GM21526 (cell line): ENCODE results near the gene NKAIN2.
"Not testable (repeated sequence)": the region's sequence is repeated elsewhere in the genome, so short reads cannot be mapped to it uniquely, and the experiment has no call there.

ENCODE experiments used
- ATAC-seq: cut with Tn5 transposase; IDR thresholded peaks from one replicate; pipeline ENCODE4 v1.9.1; 2021; ENCODE audit warnings: moderate library complexity; ENCODE audit not compliant: unreplicated experiment, low FRiP score

Gene NKAIN2

DNA sequence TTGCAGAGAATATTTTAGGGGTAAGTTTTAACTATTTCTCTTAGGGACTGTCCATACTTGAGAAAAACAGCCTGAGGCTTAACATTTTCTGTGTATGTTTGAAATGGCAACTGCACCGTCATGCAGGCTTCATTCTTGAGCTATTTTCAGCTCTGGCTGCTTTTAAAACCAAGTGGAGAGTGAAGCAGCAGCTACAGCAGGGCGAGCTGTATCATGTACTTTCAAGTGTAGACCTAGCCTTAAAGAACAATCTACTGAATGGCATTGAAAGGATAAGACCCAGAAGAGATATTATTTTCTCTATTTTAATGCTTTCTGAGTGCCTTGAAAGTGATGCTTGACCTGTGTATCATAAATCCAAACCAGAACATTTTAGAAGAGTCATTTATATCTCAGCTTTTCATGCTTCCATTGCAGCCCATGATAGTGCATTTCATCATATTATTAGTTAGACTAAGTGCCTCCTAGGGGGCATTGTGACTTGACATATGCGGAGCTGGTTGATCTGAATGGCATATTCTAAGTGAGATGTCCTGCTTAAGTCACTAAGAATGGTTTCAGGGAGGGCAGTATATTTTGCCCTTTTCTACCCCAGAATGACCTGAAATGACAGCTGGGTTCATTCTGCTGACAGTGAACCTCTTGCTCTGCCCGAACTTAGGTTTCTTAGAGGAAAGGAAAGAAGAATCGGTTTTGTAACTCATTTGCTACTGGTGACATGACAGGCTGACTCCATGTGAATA is 85.3 kb downstream of the NKAIN2 start:
- no peak for ATAC-seq

DNA sequence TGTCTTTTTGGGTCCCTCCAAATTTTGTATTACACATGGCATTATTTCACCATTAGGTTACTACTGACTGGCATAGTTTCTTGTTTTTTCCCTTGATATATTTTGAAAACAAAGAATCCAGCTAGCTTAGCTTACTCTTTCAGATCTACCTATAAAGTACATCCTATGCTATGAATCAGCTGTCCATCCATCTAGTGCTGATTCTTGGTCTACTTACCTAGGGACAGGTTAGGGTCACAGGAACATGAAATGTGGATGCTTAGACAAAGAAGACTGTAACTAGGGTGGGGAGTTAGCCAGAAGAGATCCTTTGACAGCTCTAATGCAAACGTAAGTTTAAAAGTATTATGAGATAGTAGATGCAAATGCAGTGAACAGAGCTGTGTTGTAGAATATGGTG is 91.7 kb downstream of the NKAIN2 start:
- ATAC-seq, result no peak

DNA sequence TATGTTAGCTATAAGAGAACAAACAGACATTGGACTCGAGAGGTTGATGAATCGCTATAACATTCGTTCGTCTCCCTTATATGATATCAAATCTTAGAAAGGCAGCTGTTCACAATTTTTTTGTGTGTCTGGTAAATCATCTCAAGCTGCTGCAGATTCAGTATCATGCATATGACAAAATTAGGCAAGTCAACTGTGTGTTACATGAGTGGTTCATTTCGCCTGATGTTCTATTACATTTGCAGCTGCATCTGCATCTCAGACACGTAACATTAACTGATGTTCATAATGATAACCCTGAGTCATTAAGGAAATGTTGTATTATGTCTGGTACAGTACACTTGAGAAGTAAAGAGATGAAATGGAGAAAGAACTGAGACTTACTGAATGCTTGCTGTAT is 92.1 kb downstream of the NKAIN2 start:
- ATAC-seq, result no peak

DNA sequence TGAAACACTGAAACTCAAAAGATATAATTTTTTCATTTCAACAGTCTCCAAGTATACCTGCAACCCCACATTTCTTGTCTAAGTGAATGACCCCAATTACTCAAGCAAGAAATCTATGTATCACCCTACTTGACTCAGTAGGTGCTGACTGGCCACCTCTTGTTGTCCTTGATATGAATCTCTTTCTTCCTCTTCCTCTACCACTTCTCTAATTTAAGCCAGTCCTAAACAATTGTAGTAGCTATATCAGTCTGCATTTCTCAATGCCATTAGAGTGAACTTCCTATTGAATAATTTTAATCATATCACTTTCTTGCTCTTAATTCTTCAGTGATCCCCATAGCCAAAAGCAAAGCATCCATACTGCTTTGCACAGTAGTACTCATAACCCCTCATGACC is 93.2 kb downstream of the NKAIN2 start:
- no peak for ATAC-seq

DNA sequence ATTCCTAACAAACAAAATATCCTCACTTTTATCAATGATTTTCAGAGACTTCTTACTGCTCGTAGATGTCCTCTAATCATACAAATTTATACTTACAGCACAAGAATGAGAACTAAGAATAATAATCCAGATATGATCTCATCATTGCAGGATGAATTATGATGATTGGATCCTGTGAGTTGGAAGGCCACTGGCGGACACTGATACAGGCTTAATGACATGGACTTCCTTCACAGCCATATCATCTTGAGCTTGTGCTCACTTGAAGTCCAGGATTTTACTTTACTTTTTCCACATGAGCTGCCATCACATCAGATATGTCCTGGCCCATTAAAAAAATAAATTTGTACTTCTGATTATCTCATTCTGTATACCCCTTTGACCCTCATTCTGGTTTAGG is 94.3 kb downstream of the NKAIN2 start:
- no peak for ATAC-seq

DNA sequence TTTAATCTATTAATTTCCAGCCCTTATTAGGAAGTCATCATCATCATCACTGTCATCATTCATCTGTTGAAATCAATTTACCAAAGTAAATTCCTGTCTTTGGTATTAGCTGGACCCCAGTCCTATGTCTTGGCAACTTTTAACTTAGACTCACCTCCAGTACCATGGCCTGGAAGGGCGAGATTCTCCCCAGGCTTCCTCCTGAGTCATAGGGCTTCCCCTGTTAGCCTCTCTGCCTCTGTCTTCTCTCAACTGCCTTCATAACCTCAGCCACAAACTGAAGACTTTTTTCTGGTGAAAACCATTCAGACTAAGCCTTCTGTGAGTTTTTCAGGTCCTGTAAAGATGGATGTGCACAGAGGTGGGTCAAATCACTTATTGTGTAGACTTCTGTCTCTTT is 95.0 kb downstream of the NKAIN2 start:
- no peak for ATAC-seq

DNA sequence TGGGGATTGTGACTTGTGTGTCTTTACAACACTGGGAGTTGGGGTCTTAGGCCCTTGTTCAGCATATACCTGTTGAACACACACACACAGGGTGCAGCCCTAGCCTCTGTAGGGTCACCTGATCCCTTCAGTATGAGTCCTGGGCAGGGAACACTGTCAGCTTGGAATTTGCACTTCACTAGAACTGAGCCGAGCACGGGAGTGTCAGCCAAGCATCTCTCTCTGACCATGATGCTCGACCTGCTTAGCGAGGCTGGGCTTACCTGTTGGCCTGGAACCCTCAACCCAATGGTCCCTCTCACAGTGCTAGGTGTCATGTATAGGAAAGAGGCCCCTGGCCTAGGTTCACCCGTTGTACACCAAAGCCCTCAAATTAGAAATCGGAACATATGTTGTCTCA is 96.1 kb downstream of the NKAIN2 start:
- ATAC-seq, result no peak

DNA sequence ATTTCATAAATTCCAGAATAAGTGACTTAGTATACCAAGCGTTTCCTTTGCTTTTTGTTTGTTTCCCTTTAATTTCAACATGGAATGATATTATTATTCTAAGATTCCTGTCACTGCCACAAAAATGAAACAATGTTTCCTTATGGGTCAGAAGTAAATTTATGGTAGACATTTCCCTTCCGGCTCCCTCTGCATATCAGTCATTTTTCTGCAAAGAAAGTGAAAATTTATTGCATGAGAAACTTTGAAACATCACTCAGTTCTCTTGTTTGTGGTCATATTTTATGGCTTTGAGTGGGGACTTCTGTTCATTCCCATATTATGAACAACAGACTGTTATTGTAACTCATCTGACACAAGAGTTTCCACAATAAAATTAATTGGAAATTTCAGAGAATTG is 97.8 kb downstream of the NKAIN2 start:
- ATAC-seq, result no peak

DNA sequence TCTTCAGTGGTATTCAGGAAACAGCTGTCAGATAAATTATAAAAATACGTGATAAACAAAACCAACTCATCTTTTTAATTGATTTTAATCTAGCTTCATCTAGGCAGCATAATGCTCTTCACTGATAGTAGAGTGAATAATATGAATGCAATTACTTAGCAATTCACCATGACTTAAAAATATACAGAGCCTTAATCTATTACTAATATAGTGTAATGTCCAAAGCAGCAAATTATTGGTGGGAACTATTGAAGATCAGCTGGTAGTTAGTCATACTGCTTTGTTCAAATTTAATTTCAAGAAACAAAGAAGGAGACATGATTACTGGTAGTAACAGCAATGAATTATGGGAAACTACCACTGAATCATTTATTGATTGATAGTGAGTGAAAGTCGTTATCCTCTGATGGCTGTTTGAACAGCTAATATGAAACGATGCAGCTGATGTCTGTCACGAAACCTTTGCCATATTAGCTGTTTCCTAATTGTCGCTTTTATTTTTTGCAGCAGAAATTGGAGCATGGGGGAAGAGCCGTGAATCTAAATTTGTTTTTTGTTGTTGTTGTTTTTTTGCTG is 99.2 kb downstream of the NKAIN2 start:
- ATAC-seq, result no peak

DNA sequence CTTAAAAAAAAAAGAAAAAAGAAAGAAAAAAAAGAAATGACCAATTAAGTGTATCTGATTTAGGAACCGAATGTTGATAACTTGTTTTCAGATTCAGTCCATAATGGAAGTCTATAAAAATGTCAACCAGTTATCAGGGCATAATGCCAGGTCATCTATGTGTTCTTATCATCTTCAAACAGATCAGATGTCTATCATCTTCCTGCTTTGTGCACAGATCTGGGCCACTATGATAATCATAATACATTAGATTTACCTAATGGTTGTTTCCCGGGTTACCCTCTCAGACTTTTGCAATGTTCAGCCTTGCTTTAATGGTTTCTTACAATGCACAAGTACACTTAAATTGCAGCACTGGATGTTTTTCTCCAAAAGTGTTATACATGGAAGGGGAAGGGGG is 100.6 kb downstream of the NKAIN2 start:
- ATAC-seq, result no peak

DNA sequence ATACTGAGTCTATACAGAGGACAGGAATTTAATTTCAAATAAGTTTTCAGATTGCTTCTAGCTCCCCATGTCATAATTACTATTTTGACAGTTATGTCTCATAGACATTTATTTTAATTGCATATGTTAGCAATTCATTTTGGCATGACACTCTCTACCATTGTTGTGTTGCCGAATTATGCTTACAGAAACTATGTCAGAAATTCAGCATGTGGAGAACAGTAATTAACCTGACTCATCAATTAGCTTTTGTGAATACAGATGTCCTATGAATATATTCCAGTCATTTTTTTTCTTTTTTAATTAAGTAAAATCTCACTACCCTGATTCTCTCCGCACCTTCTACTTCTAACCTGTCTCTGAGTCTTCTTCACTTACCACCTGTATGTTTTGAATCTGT is 105.1 kb downstream of the NKAIN2 start:
- no peak for ATAC-seq

DNA sequence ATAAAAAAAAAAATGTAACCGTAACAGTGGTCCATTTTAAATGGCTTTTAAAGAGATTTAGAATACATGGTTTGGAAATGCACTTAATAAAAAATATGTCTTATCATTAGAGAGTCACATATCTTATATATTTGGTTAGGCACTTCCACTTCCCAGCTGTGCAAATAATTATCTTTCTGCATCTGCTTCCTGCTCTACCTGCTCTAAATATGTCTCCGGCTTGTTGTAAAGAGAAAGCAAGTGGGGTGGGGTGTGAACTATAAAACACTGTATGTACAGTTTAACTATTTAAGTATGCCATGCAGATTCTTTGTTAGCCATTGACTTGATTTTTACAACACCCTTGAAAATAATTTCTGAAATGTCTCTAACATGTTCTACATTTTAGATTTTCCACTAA is 106.3 kb downstream of the NKAIN2 start:
- ATAC-seq, result no peak

DNA sequence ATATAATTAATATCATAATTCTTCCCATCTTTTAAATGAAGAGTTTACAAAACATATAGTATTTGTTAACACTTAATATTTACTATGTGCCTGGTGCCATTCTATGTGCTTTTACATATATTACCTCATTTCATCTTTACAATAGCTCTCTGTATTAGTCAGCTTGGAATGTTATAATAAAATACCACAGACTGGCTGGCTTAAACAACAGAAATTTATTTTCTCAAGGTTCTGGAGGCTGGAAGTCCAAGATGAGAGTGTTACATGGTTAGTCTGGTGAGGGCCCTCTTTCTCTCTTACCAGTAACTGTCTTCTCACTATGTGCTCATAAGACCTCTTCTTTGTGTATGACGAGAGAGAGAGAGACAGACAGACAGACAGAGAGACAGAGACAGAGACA is 110.2 kb downstream of the NKAIN2 start:
- ATAC-seq, result no peak

DNA sequence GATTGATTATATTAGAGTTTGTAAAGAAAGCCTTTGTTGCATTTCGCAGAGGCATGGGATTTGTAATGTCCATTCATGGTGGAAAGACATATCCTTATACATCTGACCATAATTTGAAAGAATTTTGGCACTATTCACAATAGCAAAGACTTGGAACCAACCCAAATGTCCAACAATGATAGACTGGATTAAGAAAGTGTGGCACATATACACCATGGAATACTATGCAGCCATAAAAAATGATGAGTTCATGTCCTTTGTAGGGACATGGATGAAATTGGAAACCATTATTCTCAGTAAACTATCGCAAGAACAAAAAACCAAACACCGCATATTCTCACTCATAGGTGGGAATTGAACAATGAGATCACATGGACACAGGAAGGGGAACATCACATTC is 119.7 kb downstream of the NKAIN2 start:
- not testable (repeated sequence) for ATAC-seq

DNA sequence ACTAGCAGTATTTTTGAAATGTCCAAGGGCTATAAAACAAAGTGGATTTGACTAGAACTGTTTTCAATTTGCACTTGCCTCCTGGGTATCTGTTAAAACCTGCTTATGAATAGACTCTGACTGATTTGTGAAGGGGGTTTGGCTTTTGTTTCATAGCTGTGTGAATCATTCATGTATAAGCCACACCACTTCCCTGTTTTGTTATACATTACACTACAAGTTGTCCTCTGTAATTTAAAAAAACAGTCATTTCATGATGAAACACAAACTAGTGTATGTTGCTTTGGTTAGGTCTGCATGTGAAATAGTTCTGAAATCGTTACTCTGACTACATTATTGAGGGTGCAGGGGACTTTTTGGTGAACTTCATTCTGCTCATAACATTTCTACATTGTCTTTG is 121.7 kb downstream of the NKAIN2 start:
- peak; percentile 64 for ATAC-seq

DNA sequence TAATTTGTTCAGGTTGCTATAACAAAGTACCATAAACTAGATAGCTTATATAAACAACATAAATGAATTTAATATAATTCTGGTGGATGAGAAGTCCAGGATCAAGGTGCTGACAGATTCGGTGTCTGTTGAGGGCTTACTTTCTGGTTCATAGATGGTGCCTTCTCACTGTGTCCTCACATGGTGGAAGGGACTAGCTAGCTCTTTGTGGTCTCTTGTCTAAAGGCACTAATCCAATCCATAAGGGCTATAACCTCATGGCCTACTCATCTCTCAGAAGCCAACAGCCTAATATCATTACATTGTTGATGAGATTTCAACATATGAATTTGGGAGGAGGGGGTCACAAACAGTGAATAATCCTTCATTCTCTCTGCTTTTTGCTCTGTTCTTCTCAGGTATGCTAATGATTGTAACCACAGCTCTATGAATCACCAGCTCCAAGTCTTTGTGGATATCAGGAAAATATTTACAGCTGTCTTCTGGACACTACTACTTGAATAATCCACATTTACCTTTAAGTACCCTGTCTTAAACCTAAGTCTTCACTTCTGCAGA is 122.3 kb downstream of the NKAIN2 start:
- no peak for ATAC-seq

DNA sequence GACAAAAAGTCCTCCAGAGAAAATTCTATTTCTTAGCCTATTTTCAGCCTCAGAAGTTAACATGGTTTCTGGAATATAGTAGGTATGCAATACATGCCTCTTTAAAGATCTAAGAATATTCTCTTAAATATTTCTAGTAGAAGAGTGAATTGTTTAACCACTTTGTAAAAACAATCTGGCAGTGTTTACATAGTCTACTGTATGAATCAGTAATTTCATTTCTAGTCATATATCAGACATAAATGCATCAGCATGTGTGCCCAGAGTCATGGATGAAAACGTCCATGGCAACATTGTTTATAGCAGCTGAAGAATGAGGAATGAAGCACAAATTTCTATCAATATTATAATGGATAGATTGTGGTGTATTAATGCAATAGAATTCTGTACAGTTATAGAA is 124.9 kb downstream of the NKAIN2 start:
- no peak for ATAC-seq

DNA sequence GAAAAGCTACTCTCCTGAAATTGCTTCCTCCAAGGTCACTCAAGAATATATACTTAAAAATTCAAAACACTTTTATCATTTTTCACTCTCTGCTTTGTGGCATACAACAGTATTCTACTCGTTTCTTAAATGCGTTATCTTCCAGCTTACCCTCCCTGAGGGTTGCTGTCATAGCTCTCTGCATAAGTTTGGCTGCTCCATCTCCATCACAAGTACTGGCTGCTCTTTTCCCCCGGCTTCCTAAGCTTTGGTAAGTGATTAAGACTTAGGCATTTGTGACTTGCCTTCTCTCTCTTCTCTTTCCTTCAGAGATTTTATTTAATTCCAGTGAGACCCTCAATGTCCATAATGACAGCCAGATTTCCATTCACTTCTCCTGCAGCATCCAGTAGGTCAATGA is 128.3 kb downstream of the NKAIN2 start:
- no peak for ATAC-seq

DNA sequence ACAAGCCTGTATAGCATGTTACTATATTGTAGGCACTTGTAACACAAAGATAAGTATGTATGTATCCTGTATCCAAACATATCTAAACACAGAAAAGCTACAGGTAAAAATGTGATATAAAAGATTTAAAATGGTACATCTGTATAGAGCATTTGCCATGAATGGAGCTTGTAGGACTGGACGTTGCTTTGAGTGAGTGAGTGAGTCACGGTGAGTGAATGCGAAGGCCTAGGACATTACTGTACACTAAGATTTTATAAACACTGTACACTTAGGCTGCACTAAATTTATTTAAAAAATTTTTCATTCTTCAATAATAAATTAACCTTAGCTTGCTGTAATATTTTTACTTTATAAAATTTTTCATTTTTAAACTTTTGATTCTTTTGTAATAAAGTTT is 136.9 kb downstream of the NKAIN2 start:
- no peak for ATAC-seq

DNA sequence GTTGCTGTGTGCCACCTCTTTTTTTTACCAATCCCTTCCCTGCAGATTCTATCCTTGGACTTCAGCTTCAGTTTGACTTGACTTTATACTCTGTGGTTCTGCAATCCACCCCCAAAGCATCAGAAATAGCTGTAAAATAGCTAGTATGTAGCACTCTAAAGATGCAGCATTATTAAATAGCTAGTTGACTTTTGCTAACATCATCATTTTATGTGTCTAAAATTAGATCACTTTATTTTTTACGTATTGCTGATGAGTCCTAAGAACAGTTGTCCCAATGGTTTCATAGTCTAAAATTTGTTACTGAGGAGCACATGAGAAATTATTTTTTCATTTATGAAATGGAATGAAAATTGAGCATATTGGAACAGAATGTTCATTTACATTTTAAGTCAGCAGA is 138.2 kb downstream of the NKAIN2 start:
- no peak for ATAC-seq

DNA sequence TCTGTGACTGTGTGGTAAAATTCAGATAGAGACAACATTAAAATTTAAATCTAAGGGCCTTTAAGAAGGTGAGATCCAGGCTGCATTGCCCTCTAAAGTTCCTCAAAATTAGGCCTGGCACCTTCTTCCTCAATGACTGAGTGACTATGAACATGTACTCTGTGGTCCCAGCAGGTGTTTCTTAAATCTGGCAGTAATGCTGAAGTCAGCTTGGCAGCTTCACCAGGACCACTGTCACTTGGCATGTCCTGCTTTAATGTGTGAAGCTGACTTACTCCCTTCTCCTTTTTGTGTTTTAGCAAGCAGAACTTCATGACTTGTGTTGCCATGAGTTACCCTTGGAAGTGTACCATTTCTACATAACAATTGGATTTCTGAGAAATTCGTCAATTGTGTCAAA is 141.7 kb downstream of the NKAIN2 start:
- no peak for ATAC-seq

DNA sequence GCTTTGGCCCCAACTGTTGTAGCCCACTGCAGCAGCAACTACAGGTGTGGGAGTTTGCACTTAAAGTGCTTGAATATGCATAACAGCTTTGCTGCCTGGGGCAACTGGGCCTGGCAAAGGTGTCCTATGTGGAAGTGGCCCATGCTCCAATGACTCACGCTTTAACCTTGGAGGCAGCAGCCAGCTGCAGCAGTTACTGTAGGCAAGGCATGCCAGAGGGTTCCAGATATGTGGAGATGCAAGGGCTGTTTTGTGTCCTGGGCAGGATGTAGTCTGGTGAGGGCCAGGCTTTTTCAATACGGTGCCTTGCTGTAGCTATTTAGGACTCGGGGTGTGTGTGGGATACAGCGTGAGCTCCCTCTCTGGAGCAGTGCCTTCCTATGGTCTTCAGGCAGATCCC is 150.3 kb downstream of the NKAIN2 start:
- ATAC-seq, result no peak
